Mesendoderm (in vitro differentiated cells): ENCODE results near the gene ARHGAP10.

ENCODE experiments used
- DNase-seq: peaks from one replicate; pipeline ENCODE4 v3.0.0; 2013
- H2AK5ac ChIP-seq: 2 replicates; pipeline ENCODE4 v1.6.1; 2013; ENCODE audit warnings: low read length, inconsistent platforms
- H2BK120ac ChIP-seq: 2 replicates; pipeline ENCODE4 v1.6.1; 2013; ENCODE audit warnings: low read depth, mild to moderate bottlenecking, low read length, moderate library complexity, mixed read lengths
- H2BK15ac ChIP-seq: replicated peaks from 2 replicates; pipeline ENCODE4 v1.6.1; 2013; ENCODE audit warnings: low read depth, mild to moderate bottlenecking, moderate library complexity
- H2BK5ac ChIP-seq: 2 replicates; pipeline ENCODE4 v1.6.1; 2013; ENCODE audit warnings: low read length, inconsistent platforms
- H3K18ac ChIP-seq: 2 replicates; pipeline ENCODE4 v1.6.1; 2013; ENCODE audit warnings: mild to moderate bottlenecking, low read length, mixed read lengths
- H3K23ac ChIP-seq: one replicate; pipeline ENCODE4 v1.6.1; 2013; ENCODE audit warnings: low read length
- H3K27ac ChIP-seq: 2 replicates; pipeline ENCODE4 v1.5.1; 2013; ENCODE audit warnings: low read depth, mild to moderate bottlenecking, inconsistent platforms, low read length, moderate library complexity
- H3K27me3 ChIP-seq: 2 replicates; pipeline ENCODE4 v1.6.1; 2013; ENCODE audit warnings: low read length, control low read depth, mild to moderate bottlenecking, inconsistent platforms; ENCODE audit not compliant: insufficient read depth, poor library complexity
- H3K36me3 ChIP-seq: 2 replicates; pipeline ENCODE4 v1.6.1; 2013; ENCODE audit warnings: low read length, inconsistent platforms; ENCODE audit not compliant: control insufficient read depth, insufficient read depth
- H3K4ac ChIP-seq: one replicate; pipeline ENCODE4 v1.6.1; 2013; ENCODE audit warnings: low read depth, mild to moderate bottlenecking, low read length, moderate library complexity
- H3K4me1 ChIP-seq: 2 replicates; pipeline ENCODE4 v1.6.1; 2013; ENCODE audit warnings: low read depth, low read length, inconsistent platforms; ENCODE audit not compliant: control insufficient read depth
- H3K4me2 ChIP-seq: 2 replicates; pipeline ENCODE4 v1.6.1; 2013; ENCODE audit warnings: low read length
- H3K4me3 ChIP-seq: 2 replicates; pipeline ENCODE4 v1.5.1; 2013; ENCODE audit warnings: mild to moderate bottlenecking, low read length
- H3K56ac ChIP-seq: one replicate; pipeline ENCODE4 v1.6.1; 2013; ENCODE audit warnings: low read length
- H3K79me1 ChIP-seq: 2 replicates; pipeline ENCODE4 v1.6.1; 2013; ENCODE audit warnings: low read length, inconsistent platforms
- H3K79me2 ChIP-seq: 2 replicates; pipeline ENCODE4 v1.6.1; 2013; ENCODE audit warnings: mild to moderate bottlenecking, low read length; ENCODE audit not compliant: control insufficient read depth, insufficient read depth
- H3K9ac ChIP-seq: 2 replicates; pipeline ENCODE4 v1.6.1; 2013; ENCODE audit warnings: low read length, inconsistent platforms
- H4K5ac ChIP-seq: one replicate; pipeline ENCODE4 v1.6.1; 2013; ENCODE audit warnings: low read length
- H4K8ac ChIP-seq: one replicate; pipeline ENCODE4 v1.6.1; 2013; ENCODE audit warnings: low read depth, mild to moderate bottlenecking, control low read depth, low read length, moderate library complexity
- WGBS: extraction: QIAGEN DNeasy Blood & Tissue Kit; methylation state at CpG from one replicate; pipeline ENCODE4 v1.1.7; 2013; ENCODE audit warnings: low lambda C conversion rate, missing lambda C conversion rate; ENCODE audit not compliant: insufficient coverage; ENCODE audit errors: extremely low coverage; 5-methylcytosine and 5-hydroxymethylcytosine counted together

ARHGAP10 gene

DNA sequence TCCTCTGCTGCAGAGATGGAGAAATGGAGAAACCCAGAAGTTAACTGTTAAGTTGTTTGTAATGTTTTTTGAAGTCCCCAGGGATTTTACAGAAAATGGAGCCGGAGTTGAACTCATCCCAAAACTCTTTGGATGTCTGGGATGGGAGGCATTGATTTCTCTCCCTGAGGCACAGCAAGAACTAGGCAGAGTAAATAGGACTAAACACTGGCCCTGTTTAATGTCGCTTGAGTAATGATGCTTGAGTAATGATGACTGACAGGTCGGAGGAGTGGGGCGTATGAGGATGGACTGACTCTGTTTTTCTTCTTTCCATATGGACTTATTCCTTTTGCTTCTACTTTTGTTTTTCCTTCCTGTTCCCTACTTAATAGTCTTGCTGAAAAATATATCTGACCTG is 69.9 kb downstream of the ARHGAP10 start:
- H3K27ac ChIP-seq, result no peak overlapping the region
- H2AK5ac ChIP-seq, result no peak overlapping the region
- H3K18ac ChIP-seq, result no peak overlapping the region
- WGBS, result no CpG with 5 or more reads among the region's 4 CpGs
- H3K27me3 ChIP-seq, result no peaks in the 10 kb centered on the region
- no peak overlapping the region for H3K9ac ChIP-seq
- H3K4me1 ChIP-seq, result no peaks in the 10 kb centered on the region
- peaks cover 1% of the 10 kb centered on the region for H3K79me1 ChIP-seq
- H3K36me3 ChIP-seq, result no peaks in the 10 kb centered on the region
- no peak overlapping the region for H4K5ac ChIP-seq
- no peak for DNase-seq
- H2BK5ac ChIP-seq, result no peak overlapping the region
- H2BK120ac ChIP-seq, result no peak overlapping the region
- no peak overlapping the region for H4K8ac ChIP-seq
- no peak overlapping the region for H3K4me3 ChIP-seq
- no peak overlapping the region for H2BK15ac ChIP-seq
- H3K79me2 ChIP-seq, result peaks cover 2% of the 10 kb centered on the region
- no peak overlapping the region for H3K56ac ChIP-seq
- no peak overlapping the region for H3K4me2 ChIP-seq
- no peak overlapping the region for H3K23ac ChIP-seq
- H3K4ac ChIP-seq, result no peak overlapping the region

DNA sequence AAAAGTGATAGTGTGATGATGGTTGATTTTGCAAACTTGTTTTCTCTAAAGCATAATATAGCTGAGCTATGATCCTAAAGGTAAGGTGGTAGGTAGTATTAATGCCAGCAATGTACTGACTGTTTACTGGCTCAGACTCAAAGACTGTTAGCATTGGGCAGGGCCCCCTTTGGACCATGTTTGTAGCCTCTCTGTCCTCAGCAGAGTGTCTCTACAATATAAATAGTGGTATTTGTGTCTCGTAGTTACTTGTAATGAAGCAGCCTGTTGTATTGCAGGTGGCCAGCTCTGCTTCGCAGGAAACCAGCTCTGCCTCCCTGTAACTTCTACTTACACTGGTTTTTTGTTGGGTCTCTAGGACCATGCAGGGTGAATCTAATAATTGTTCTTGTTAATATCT is 70.5 kb downstream of the ARHGAP10 start:
- Histone ChIP-seq H2AK5ac (no peak overlapping the region), H3K4me2 (no peak overlapping the region), H3K27me3 (no peaks in the 10 kb centered on the region), H3K23ac (no peak overlapping the region), H3K27ac (no peak overlapping the region), H3K56ac (no peak overlapping the region), H4K5ac (no peak overlapping the region), H4K8ac (no peak overlapping the region), H3K4me3 (no peak overlapping the region), H2BK120ac (no peak overlapping the region), H3K79me1 (peaks cover 1% of the 10 kb centered on the region), H3K79me2 (peaks cover 2% of the 10 kb centered on the region), H3K36me3 (no peaks in the 10 kb centered on the region), H3K9ac (no peak overlapping the region), H2BK15ac (no peak overlapping the region), H3K4ac (no peak overlapping the region), H3K4me1 (no peaks in the 10 kb centered on the region), H3K18ac (no peak overlapping the region), H2BK5ac (no peak overlapping the region)
- WGBS, result no CpG with 5 or more reads among the region's 2 CpGs
- no peak for DNase-seq

DNA sequence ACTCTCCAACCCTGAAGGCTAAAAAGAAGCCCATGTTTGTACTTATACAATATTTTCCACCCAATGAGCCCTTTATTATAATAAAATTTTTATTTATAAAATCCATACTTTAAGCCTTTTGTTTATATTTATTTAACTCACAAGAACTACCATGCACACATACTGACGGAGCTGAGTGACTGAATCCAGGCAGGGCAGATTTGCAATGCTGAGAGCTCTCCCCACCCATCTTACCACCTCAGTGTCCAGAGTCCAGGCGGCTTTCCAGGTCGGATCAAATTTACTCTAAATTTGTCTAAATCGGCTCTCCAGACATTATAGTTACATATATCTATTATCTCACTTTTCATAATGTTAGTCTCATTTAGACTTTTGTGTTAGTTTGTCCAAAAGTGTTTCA is 74.1 kb downstream of the ARHGAP10 start:
- H3K9ac ChIP-seq, result no peak overlapping the region
- no peak overlapping the region for H4K8ac ChIP-seq
- H3K79me1 ChIP-seq, result no peaks in the 10 kb centered on the region
- no peak overlapping the region for H3K56ac ChIP-seq
- no peak overlapping the region for H3K18ac ChIP-seq
- H3K79me2 ChIP-seq, result no peaks in the 10 kb centered on the region
- no peaks in the 10 kb centered on the region for H3K36me3 ChIP-seq
- H2BK120ac ChIP-seq, result no peak overlapping the region
- no peak overlapping the region for H2BK15ac ChIP-seq
- H3K4me3 ChIP-seq, result no peak overlapping the region
- H4K5ac ChIP-seq, result no peak overlapping the region
- H3K23ac ChIP-seq, result no peak overlapping the region
- H3K4me2 ChIP-seq, result no peak overlapping the region
- H3K4me1 ChIP-seq, result no peaks in the 10 kb centered on the region
- no peak overlapping the region for H2BK5ac ChIP-seq
- H3K4ac ChIP-seq, result no peak overlapping the region
- no CpG with 5 or more reads among the region's 4 CpGs for WGBS
- no peak for DNase-seq
- H2AK5ac ChIP-seq, result no peak overlapping the region
- H3K27ac ChIP-seq, result no peak overlapping the region
- H3K27me3 ChIP-seq, result no peaks in the 10 kb centered on the region

DNA sequence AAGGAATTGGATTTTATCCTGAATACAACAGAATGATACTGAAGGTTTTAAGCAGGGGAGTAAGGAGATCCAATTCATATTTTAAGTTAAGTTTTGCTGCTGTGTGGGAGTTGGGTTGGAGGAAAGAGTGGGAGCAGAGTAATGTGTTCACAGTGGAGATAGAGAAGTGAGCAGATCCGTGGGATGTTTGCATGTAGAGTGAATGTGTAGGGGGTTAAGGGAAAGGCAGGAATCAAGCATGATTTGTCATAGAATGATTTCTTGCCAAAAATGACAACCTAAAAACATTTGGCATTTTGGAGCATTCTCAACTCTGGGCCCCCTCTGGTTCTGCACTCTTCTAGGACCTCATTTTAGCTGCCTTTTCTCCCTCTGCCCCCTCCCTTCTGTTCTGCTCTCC is 76.6 kb downstream of the ARHGAP10 start:
- no peak for DNase-seq
- Histone ChIP-seq H4K5ac (no peak overlapping the region), H3K4me3 (no peak overlapping the region)

DNA sequence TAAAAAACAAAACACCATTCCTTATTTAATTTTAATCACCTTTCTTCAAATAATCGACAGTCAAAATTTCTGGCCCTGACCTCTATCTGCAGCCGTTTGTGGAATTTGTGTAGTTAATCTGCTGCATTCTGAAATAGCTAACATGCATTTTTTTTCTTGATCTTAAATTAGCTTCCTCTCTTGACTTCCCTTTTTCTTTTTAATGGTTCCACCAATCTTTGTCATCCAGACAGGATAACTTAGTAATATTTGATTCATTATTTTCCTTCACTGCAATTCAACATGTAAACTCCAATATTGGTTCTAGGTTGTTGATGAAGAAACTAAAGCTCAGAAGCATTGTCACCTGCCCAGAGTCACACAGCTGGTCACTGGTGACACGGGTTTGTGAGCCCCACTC is 77.3 kb downstream of the ARHGAP10 start:
- Histone ChIP-seq H4K5ac (no peak overlapping the region), H3K23ac (no peak overlapping the region), H3K4me2 (no peak overlapping the region), H3K4ac (no peak overlapping the region), H3K4me1 (no peaks in the 10 kb centered on the region), H2BK15ac (no peak overlapping the region), H3K27ac (no peak overlapping the region), H2BK5ac (no peak overlapping the region), H3K18ac (no peak overlapping the region), H3K79me1 (peaks cover 2% of the 10 kb centered on the region), H3K79me2 (no peaks in the 10 kb centered on the region), H3K36me3 (no peaks in the 10 kb centered on the region), H2BK120ac (no peak overlapping the region), H3K27me3 (no peaks in the 10 kb centered on the region), H3K9ac (no peak overlapping the region), H2AK5ac (no peak overlapping the region), H3K56ac (no peak overlapping the region), H3K4me3 (no peak overlapping the region), H4K8ac (peak overlapping the region; percentile 17)
- WGBS, result 100% methylated on average over 1 of the region's 3 CpGs
- DNase-seq, result no peak

More for the DNA sequence above, 76.6 kb downstream of the ARHGAP10 start:
- Histone ChIP-seq H3K27ac (no peak overlapping the region), H3K79me2 (no peaks in the 10 kb centered on the region), H3K4ac (no peak overlapping the region), H3K36me3 (no peaks in the 10 kb centered on the region), H3K27me3 (no peaks in the 10 kb centered on the region), H3K9ac (no peak overlapping the region), H3K56ac (no peak overlapping the region), H2BK120ac (no peak overlapping the region), H3K79me1 (peaks cover 2% of the 10 kb centered on the region), H2BK15ac (no peak overlapping the region), H3K4me1 (no peaks in the 10 kb centered on the region), H2AK5ac (no peak overlapping the region), H3K18ac (no peak overlapping the region), H2BK5ac (no peak overlapping the region), H3K23ac (no peak overlapping the region), H4K8ac (no peak overlapping the region), H3K4me2 (no peak overlapping the region)
- WGBS, result no CpG with 5 or more reads among the region's 1 CpG

DNA sequence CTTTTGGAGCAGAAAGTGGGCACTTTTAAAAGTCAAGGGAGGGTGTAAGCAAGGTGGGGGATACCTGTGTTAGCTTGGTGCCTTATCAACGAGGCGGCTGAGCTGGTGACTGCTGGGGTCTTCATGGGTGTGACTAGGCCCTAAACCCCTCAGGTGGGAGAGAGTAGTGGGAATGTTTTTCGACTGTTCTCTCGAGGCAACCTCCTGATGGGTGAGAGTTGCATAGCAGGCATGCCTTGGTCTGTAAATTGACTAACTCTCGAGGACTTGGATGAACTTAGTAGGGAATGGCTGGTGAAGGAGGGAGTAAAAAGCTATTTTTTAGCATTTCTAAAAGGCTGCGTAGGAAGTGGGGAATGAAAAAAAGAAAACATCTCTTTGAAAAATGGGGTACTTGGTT is 80.0 kb downstream of the ARHGAP10 start:
- Histone ChIP-seq H3K27me3 (no peaks in the 10 kb centered on the region), H3K79me2 (no peaks in the 10 kb centered on the region), H2BK120ac (no peak overlapping the region), H3K4me2 (no peak overlapping the region), H3K56ac (no peak overlapping the region), H3K4ac (no peak overlapping the region), H2BK5ac (no peak overlapping the region), H3K4me1 (no peaks in the 10 kb centered on the region), H4K8ac (no peak overlapping the region), H3K9ac (no peak overlapping the region), H3K18ac (no peak overlapping the region), H2BK15ac (no peak overlapping the region), H3K79me1 (peaks cover 2% of the 10 kb centered on the region), H4K5ac (no peak overlapping the region), H3K36me3 (no peaks in the 10 kb centered on the region), H2AK5ac (no peak overlapping the region), H3K4me3 (no peak overlapping the region), H3K23ac (no peak overlapping the region), H3K27ac (no peak overlapping the region)
- DNase-seq, result no peak
- no CpG with 5 or more reads among the region's 6 CpGs for WGBS
